ENCODE results near the gene CHPF2. TPM values are rescaled to one million over a fixed set of nuclear protein-coding genes. Genes with fewer than 3 reads are reported as not detected.

Gene CHPF2
- polyA plus RNA-seq, 6 donors from 2014 or later, result 20.4 to 43.9 (median 25.2) TPM

DNA sequence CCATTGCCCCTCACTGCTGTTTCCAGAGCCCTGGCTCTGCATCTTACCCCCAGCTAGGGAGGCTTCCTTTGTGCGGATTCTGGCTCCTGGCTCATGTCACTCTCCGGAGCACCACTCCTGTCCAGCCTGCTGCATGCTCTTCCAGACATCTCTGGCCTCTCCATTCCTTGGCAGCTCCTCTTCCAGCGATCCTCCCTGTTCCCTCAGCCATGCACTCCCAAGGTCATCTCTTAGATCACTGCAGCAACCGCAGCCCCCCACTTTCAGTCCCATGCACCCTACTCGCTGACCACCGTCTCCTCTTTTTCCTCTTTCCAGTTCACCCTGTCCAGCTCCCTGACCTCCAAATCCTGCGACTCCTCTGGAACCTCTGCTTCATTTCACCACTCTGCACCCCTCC is 23.1 kb downstream of the CHPF2 start:
- ATAC-seq (ENCODE audit: low read depth in 2 of 2) (no peak), DNase-seq (no peak)
- Mint-ChIP-seq H3K27me3 (peaks cover 49 to 88% (median 85%) of the 10 kb centered on the region in 3 donors), H3K27ac (peak overlapping the region in 2 of 6 donors; percentile 84 to 85), H3K36me3 (peaks cover 0 to 7% of the 10 kb centered on the region in 2 donors), H3K4me3 (peak overlapping the region in 3 of 8 donors; percentile 35 to 68 (median 60)), H3K4me1 (peaks cover 12 to 18% (median 17%) of the 10 kb centered on the region in 3 donors), H3K9me3 (no peaks in the 10 kb centered on the region)

DNA sequence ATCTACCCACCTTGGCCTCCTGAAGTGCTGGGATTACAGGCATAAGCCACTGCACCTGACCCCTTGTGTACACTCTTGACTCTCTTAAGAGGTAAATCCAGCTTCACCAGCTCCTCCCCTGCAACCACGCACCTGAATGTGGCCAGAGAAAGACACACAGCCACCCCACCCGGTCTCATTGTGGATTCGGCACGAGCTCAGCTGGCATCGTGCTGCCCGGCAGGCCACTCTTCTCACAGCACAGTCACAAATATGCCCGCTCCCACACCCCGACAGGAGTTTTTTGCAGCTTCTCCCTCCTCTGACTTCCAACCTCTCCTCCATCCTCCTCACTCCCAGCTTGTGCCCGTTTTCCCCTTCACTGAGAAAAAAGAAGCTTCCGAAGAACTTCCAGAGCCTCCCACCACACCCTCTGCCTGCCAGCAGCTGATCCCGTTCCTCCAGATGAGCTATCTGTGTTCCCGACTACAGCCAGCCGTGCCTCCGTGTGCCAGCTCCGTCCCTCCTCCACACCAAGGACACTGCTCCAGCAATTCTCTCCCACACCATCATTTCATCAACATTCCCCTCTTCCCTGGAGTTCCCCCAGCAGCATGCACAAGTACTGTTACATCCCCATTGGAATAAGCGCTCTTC is 24.2 kb downstream of the CHPF2 start:
- Mint-ChIP-seq H3K9me3 (no peaks in the 10 kb centered on the region), H3K27ac (peak overlapping the region in 1 of 6 donors; percentile 44), H3K4me3 (no peak overlapping the region), H3K27me3 (peaks cover 48 to 87% (median 86%) of the 10 kb centered on the region in 3 donors), H3K4me1 (peaks cover 4 to 8% (median 8%) of the 10 kb centered on the region in 3 donors), H3K36me3 (peaks cover 0 to 7% of the 10 kb centered on the region in 2 donors)
- ATAC-seq (ENCODE audit: low read depth in 2 of 2) (no peak), DNase-seq (no peak)

DNA sequence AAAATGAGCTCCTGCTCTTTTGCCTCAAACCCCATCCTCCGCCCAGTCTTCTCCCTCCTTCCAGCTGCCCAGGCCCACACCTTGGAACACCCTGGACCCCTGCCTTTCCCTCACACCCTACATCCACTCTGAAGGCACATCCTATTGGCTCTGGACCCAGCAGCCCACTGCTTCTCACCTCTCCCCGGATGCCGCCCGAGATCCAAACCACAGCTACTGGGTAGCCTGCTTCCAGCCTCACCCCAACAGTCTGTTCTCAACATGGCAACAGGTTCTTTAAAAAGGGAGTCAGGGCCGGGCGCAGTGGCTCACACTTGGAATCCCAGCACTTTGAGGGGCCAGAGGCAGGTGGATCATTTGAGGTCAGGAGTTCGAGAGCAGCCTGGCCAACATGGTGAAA is 25.7 kb downstream of the CHPF2 start:
- peaks cover 46 to 86% (median 84%) of the 10 kb centered on the region in 3 donors for H3K27me3 Mint-ChIP-seq
- H3K4me1 Mint-ChIP-seq, result no peaks in the 10 kb centered on the region

DNA sequence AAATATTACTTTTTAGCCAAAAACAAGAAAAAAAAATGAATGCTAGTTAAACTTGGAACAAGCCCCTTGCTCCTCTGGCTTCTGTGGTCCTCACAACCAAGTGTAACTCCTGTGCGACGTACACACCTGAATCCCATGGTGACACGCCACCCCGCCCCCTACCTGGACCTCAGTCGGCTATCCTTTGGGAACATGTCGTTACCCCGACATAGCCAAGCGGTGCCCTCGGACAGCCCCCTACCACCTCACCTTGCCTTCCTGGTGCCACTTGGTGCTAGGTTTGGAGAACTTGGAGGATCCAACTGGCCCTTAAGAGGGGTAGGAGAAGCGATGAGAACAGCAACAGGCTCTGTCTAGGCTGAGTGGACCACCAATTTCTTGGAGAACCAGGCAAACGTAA is 28.2 kb downstream of the CHPF2 start:
- ATAC-seq (ENCODE audit: low read depth in 2 of 2) (no peak), DNase-seq (no peak)
- no peak overlapping the region for H3K27ac Mint-ChIP-seq
- peaks cover 40 to 81% (median 71%) of the 10 kb centered on the region in 3 donors for H3K27me3 Mint-ChIP-seq
- no peaks in the 10 kb centered on the region for H3K4me1 Mint-ChIP-seq
- H3K36me3 Mint-ChIP-seq, result peaks cover 0 to 7% of the 10 kb centered on the region in 2 donors
- no peaks in the 10 kb centered on the region for H3K9me3 Mint-ChIP-seq
- H3K4me3 Mint-ChIP-seq, result no peak overlapping the region

More for the DNA sequence above, 25.7 kb downstream of the CHPF2 start:
- H3K4me3 Mint-ChIP-seq, result no peak overlapping the region
- H3K27ac Mint-ChIP-seq, result no peak overlapping the region
- peaks cover 0 to 7% of the 10 kb centered on the region in 2 donors for H3K36me3 Mint-ChIP-seq
- DNase-seq (no peak), ATAC-seq (ENCODE audit: low read depth in 2 of 2) (no peak)
- H3K9me3 Mint-ChIP-seq, result no peaks in the 10 kb centered on the region

DNA sequence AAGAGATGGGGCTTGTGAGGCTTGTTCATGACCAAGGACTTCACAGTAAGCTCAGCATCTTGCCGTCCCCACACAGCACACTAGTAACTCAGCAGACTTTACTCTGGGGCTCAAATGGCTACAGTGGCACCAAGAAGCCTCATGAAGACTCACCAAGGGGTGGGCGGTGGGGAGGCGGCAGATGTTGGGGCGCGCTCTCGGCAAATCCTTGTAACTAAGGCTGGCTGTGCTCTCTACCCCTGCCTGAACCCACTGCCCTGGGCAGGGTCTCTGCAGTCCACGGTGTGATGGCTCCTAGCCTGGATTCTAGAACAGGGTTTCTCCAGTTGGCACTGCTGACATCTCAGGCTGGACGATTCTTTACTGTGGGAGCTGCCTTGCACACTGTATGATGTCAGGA is 28.6 kb downstream of the CHPF2 start:
- no peak for DNase-seq

DNA sequence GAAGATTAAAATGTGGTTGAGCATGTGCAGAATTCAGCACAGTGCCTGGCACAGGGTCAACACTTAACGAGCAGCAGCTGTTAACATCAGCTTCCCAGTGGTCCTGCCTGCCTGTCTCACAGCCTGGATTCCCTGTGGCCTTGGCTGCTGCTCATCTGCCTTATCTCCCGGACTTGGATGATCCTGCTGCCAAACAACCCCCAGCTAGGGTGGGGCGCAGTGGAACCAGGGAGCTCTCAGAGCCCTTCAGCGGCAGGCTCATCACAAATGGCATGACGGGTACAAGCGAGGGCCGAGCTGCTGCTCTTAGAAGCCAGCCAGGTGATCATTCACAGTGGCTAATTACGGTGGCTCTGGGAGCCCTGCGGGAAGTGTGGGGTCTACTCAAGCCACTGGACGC is 29.2 kb downstream of the CHPF2 start:
- H3K9me3 Mint-ChIP-seq, result no peaks in the 10 kb centered on the region
- H3K36me3 Mint-ChIP-seq, result peaks cover 0 to 7% of the 10 kb centered on the region in 2 donors
- no peak overlapping the region for H3K27ac Mint-ChIP-seq
- no peak overlapping the region for H3K4me3 Mint-ChIP-seq
- ATAC-seq (ENCODE audit: low read depth in 2 of 2), result no peak
- H3K4me1 Mint-ChIP-seq, result no peaks in the 10 kb centered on the region
- no peak for DNase-seq
- peaks cover 40 to 81% (median 73%) of the 10 kb centered on the region in 3 donors for H3K27me3 Mint-ChIP-seq

More for the DNA sequence above, 28.6 kb downstream of the CHPF2 start:
- Mint-ChIP-seq H3K27me3 (peaks cover 40 to 81% (median 71%) of the 10 kb centered on the region in 3 donors), H3K27ac (no peak overlapping the region), H3K4me3 (no peak overlapping the region), H3K9me3 (no peaks in the 10 kb centered on the region), H3K36me3 (peaks cover 0 to 7% of the 10 kb centered on the region in 2 donors), H3K4me1 (no peaks in the 10 kb centered on the region)
- ATAC-seq (ENCODE audit: low read depth in 2 of 2), result no peak

DNA sequence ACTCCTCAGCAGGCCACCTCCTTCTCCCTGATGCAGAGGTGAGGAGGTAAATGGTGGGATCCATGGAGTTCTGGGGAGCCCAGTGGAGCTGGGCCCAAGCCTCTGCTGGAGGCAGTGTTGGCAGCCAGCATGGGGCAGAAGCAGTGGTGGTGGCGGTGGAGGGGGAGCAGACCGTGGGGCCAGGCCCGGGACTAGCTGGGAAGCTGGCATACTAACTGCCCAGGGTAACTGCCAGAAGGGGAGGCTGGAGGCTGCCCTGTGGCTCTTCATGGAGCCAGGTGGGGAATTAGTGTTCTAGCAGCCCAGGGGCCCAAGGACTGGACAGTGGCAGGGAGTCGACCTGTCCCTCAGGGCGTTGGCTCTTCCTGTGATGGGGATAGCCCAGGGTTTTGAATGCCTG is 32.3 kb downstream of the CHPF2 start:
- ATAC-seq (ENCODE audit: low read depth in 2 of 2) (no peak), DNase-seq (no peak)
- Mint-ChIP-seq H3K36me3 (no peaks in the 10 kb centered on the region), H3K4me1 (no peaks in the 10 kb centered on the region), H3K27ac (no peak overlapping the region), H3K4me3 (no peak overlapping the region), H3K9me3 (no peaks in the 10 kb centered on the region), H3K27me3 (peaks cover 25 to 55% (median 54%) of the 10 kb centered on the region in 3 donors)

DNA sequence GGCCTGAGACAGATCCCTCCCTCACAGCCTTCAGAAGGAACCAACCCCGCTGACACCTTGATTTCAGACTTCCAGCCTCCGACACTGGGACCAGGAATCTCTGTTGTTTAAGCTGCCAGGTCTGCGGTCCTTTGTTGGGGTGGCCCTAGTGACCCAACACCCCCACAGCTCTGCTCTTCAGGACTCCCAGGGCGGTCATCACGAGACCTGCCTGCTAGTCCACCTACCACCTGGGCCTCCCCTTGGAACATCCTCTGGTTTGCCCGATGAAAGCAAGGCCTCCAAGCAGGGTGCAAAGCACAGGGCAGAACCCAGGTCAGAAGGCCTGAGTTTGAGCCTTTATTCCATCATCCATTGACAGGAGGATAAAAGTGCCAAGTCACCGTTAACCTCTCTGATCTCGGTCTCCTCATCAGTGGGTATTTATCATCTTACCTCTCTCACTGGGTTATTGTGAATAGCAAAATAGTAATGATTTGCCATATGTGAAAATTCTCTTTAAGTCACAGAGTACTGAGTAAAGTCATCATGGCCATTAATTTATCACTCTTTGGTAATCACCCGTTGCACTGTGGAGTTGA is 33.2 kb downstream of the CHPF2 start:
- Mint-ChIP-seq H3K27me3 (peaks cover 22 to 59% (median 46%) of the 10 kb centered on the region in 3 donors), H3K4me3 (no peak overlapping the region), H3K4me1 (no peaks in the 10 kb centered on the region), H3K36me3 (no peaks in the 10 kb centered on the region), H3K9me3 (no peaks in the 10 kb centered on the region), H3K27ac (peak overlapping the region in 1 of 6 donors; percentile 22)
- DNase-seq (no peak), ATAC-seq (ENCODE audit: low read depth in 2 of 2) (no peak)

- H3K27ac Mint-ChIP-seq, result peak overlapping the region in 2 of 6 donors; percentile 39 to 74
- H3K27me3 Mint-ChIP-seq, result peaks cover 13 to 41% (median 24%) of the 10 kb centered on the region in 3 donors
- ATAC-seq (ENCODE audit: low read depth in 2 of 2) (no peak), DNase-seq (no peak)
- no peak overlapping the region for H3K4me3 Mint-ChIP-seq
- H3K9me3 Mint-ChIP-seq, result no peaks in the 10 kb centered on the region
- H3K4me1 Mint-ChIP-seq, result no peaks in the 10 kb centered on the region
- no peaks in the 10 kb centered on the region for H3K36me3 Mint-ChIP-seq
These were observed 37.2 kb downstream of the CHPF2 start for GRCh38 chr7:151269511-151269910.

GRCh38 chr7:151271699-151272355 is 39.5 kb downstream of the CHPF2 start:
- H3K27ac Mint-ChIP-seq, result peak overlapping the region in 1 of 6 donors; percentile 36
- no peaks in the 10 kb centered on the region for H3K36me3 Mint-ChIP-seq
- H3K4me1 Mint-ChIP-seq, result peaks cover 3 to 15% (median 11%) of the 10 kb centered on the region in 3 donors
- peaks cover 4 to 45% (median 29%) of the 10 kb centered on the region in 3 donors for H3K27me3 Mint-ChIP-seq
- H3K9me3 Mint-ChIP-seq, result no peaks in the 10 kb centered on the region
- DNase-seq (no peak), ATAC-seq (ENCODE audit: low read depth in 2 of 2) (no peak)
- H3K4me3 Mint-ChIP-seq, result peak overlapping the region in 1 of 8 donors; percentile 41

GRCh38 chr7:151272405-151272804 is 40.1 kb downstream of the CHPF2 start:
- no peak for DNase-seq
- Mint-ChIP-seq H3K4me1 (peaks cover 7 to 15% (median 11%) of the 10 kb centered on the region in 3 donors), H3K36me3 (no peaks in the 10 kb centered on the region), H3K4me3 (no peak overlapping the region), H3K27me3 (peaks cover 4 to 45% (median 29%) of the 10 kb centered on the region in 3 donors), H3K9me3 (no peaks in the 10 kb centered on the region), H3K27ac (peak overlapping the region in 1 of 6 donors; percentile 38)
- ATAC-seq (ENCODE audit: low read depth in 2 of 2), result no peak

GRCh38 chr7:151272877-151273276 is 40.6 kb downstream of the CHPF2 start:
- ATAC-seq (ENCODE audit: low read depth in 2 of 2) (no peak), DNase-seq (no peak)
- Mint-ChIP-seq H3K4me1 (peaks cover 7 to 15% (median 11%) of the 10 kb centered on the region in 3 donors), H3K4me3 (no peak overlapping the region), H3K27me3 (peaks cover 4 to 45% (median 33%) of the 10 kb centered on the region in 3 donors), H3K36me3 (no peaks in the 10 kb centered on the region), H3K27ac (peak overlapping the region in 1 of 6 donors; percentile 38), H3K9me3 (no peaks in the 10 kb centered on the region)

- no peaks in the 10 kb centered on the region for H3K9me3 Mint-ChIP-seq
- H3K27me3 Mint-ChIP-seq, result peaks cover 9 to 51% (median 40%) of the 10 kb centered on the region in 3 donors
- no peak for DNase-seq
- no peak overlapping the region for H3K27ac Mint-ChIP-seq
- peaks cover 7 to 15% (median 15%) of the 10 kb centered on the region in 3 donors for H3K4me1 Mint-ChIP-seq
- ATAC-seq (ENCODE audit: low read depth in 2 of 2), result no peak
- H3K36me3 Mint-ChIP-seq, result no peaks in the 10 kb centered on the region
- no peak overlapping the region for H3K4me3 Mint-ChIP-seq
These were observed 41.5 kb downstream of the CHPF2 start for GRCh38 chr7:151273651-151274390.

All from naive B cell (primary cell).